NCI-H69 (cell line): ENCODE measurements around the gene ZNHIT3.
A peak's percentile ranks its signal among the peaks of the same experiment; 100 is the strongest.
"Not testable (repeated sequence)": the region's sequence is repeated elsewhere in the genome, so short reads cannot be mapped to it uniquely, and the experiment has no call there.

Source experiments
- DNase-seq: peaks from one replicate; lab custom pipeline; 2025; lab: John Stamatoyannopoulos, UW

Gene ZNHIT3

GRCh38 chr17:36484021-36484420 is 2.5 kb upstream of the ZNHIT3 start:
- DNase-seq = not testable (repeated sequence)

GRCh38 chr17:36485027-36485426 is 1.5 kb upstream of the ZNHIT3 start:
- DNase-seq = no peak

- DNase-seq = peak; percentile 80
These were observed 677 bp upstream of the ZNHIT3 start for GRCh38 chr17:36485805-36486203.

- no peak for DNase-seq
These were observed 7.5 kb downstream of the ZNHIT3 start for GRCh38 chr17:36493956-36494355.

- DNase-seq = no peak
These were observed 8.2 kb downstream of the ZNHIT3 start for GRCh38 chr17:36494674-36495073.

GRCh38 chr17:36495076-36495578 is 8.6 kb downstream of the ZNHIT3 start:
- DNase-seq = no peak

- DNase-seq = no peak
These were observed 9.7 kb downstream of the ZNHIT3 start for GRCh38 chr17:36496018-36496789.

GRCh38 chr17:36498155-36498554 is 11.7 kb downstream of the ZNHIT3 start:
- no peak for DNase-seq

- no peak for DNase-seq
These were observed 12.2 kb downstream of the ZNHIT3 start for GRCh38 chr17:36498560-36499300.

- DNase-seq = no peak
These were observed 14.3 kb downstream of the ZNHIT3 start for GRCh38 chr17:36500745-36501225.

GRCh38 chr17:36501351-36501750 is 14.9 kb downstream of the ZNHIT3 start:
- no peak for DNase-seq

GRCh38 chr17:36501963-36502362 is 15.5 kb downstream of the ZNHIT3 start:
- DNase-seq = no peak

GRCh38 chr17:36503456-36504155 is 17.1 kb downstream of the ZNHIT3 start:
- DNase-seq = no peak

- DNase-seq = no peak
These were observed 17.7 kb downstream of the ZNHIT3 start for GRCh38 chr17:36504156-36504545.

GRCh38 chr17:36505171-36505570 is 18.7 kb downstream of the ZNHIT3 start:
- no peak for DNase-seq

GRCh38 chr17:36506249-36506826 is 19.9 kb downstream of the ZNHIT3 start:
- no peak for DNase-seq

- no peak for DNase-seq
These were observed 20.4 kb downstream of the ZNHIT3 start for GRCh38 chr17:36506831-36507230.

GRCh38 chr17:36507266-36507665 is 20.8 kb downstream of the ZNHIT3 start:
- no peak for DNase-seq

GRCh38 chr17:36508439-36508838 is 22.0 kb downstream of the ZNHIT3 start:
- DNase-seq = not testable (repeated sequence)

GRCh38 chr17:36509272-36509985 is 22.9 kb downstream of the ZNHIT3 start:
- no peak for DNase-seq

GRCh38 chr17:36510636-36511035 is 24.2 kb downstream of the ZNHIT3 start:
- no peak for DNase-seq
